Neural crest cell (in vitro differentiated cells): ENCODE measurements around the gene ACTR8. TPM values are rescaled to one million over a fixed set of nuclear protein-coding genes. Genes with fewer than 3 reads are reported as not detected.

ENCODE experiments used
- DNase-seq: peaks from one replicate; pipeline ENCODE4 v3.0.0; 2021; ENCODE audit warnings: low read depth, mixed read lengths, low spot score
- H3K27ac Mint-ChIP-seq: one replicate; pipeline ENCODE4 v1.8.0; 2021; ENCODE audit warnings: mild to moderate bottlenecking, mixed read lengths; ENCODE audit not compliant: unreplicated experiment
- H3K27me3 Mint-ChIP-seq: 2 replicates; pipeline ENCODE4 v1.8.0; 2021; ENCODE audit warnings: low read depth, mild to moderate bottlenecking, mixed read lengths
- H3K36me3 Mint-ChIP-seq: 2 replicates; pipeline ENCODE4 v1.8.0; 2021; ENCODE audit warnings: low read depth, mild to moderate bottlenecking, mixed read lengths
- H3K4me1 Mint-ChIP-seq: 2 replicates; pipeline ENCODE4 v1.8.0; 2021; ENCODE audit warnings: mixed read lengths
- H3K4me3 Mint-ChIP-seq: one replicate; pipeline ENCODE4 v1.8.0; 2021; ENCODE audit warnings: mild to moderate bottlenecking, mixed read lengths
- H3K9me3 Mint-ChIP-seq: 2 replicates; pipeline ENCODE4 v1.8.0; 2021; ENCODE audit warnings: mixed read lengths
- total RNA-seq: library from RNA; stranded (reverse); gene quantifications from 2 replicates; pipeline ENCODE4 v1.2.1, GENCODE V29; 2021
- TF ChIP-seq, protein P1 (sequence below): fragments of 200-600 bp; sonication (generic); conservative IDR thresholded peaks from 2 replicates; pipeline ENCODE4 v1.5.0; 2021; ENCODE audit warnings: antibody characterized with exemption, mild to moderate bottlenecking

ACTR8 gene
- total RNA-seq, 1 donor from 2014 or later: 49.9 TPM

DNA sequence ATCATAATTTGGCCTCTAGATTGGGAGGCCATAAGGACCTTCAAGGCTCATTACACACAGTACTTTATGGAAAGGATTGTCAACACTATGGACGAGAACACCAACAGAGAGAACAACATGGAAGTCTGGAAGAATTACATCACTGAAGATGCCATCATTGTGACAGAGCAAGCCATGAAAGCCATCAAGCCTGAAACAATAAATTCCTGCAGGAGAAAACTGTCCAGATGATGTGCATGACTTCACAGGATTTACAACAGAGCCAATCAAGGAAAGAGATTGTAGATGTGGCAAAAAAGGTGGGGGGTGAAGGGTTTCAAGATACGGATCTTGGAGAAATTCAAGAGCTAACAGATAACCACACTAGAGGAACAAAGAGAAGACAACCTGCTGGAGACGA lies 19.7 kb downstream of the ACTR8 start:
- TF ChIP-seq, protein P1, sequence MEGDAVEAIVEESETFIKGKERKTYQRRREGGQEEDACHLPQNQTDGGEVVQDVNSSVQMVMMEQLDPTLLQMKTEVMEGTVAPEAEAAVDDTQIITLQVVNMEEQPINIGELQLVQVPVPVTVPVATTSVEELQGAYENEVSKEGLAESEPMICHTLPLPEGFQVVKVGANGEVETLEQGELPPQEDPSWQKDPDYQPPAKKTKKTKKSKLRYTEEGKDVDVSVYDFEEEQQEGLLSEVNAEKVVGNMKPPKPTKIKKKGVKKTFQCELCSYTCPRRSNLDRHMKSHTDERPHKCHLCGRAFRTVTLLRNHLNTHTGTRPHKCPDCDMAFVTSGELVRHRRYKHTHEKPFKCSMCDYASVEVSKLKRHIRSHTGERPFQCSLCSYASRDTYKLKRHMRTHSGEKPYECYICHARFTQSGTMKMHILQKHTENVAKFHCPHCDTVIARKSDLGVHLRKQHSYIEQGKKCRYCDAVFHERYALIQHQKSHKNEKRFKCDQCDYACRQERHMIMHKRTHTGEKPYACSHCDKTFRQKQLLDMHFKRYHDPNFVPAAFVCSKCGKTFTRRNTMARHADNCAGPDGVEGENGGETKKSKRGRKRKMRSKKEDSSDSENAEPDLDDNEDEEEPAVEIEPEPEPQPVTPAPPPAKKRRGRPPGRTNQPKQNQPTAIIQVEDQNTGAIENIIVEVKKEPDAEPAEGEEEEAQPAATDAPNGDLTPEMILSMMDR: no peak
- Mint-ChIP-seq H3K36me3 (peaks cover 15% of the 10 kb centered on the region), H3K4me3 (no peak overlapping the region), H3K27me3 (no peaks in the 10 kb centered on the region), H3K4me1 (no peaks in the 10 kb centered on the region), H3K9me3 (no peaks in the 10 kb centered on the region), H3K27ac (no peak overlapping the region)
- DNase-seq: no peak

DNA sequence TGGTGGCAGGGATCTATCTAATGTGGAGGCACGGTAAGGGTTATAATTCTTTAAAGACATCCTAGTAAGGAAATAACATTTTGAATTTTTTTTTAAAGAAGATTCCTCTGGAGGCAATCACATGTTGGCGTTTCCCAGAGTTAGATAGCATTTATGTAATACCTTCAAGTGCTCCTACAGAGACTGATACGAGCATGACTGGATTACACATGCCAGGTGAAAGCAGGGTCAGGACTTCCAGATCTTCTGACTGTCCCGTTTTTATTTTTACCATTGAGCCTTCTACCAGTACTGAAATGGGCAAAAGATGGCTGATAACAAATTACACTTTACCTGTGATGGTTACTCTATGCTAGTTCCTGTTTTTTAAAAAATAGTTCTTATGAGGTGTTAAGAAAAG lies 21.8 kb downstream of the ACTR8 start:
- H3K36me3 Mint-ChIP-seq: peaks cover 15% of the 10 kb centered on the region
- H3K27me3 Mint-ChIP-seq: no peaks in the 10 kb centered on the region
- no peak for DNase-seq
- TF ChIP-seq, protein P1: no peak
- no peaks in the 10 kb centered on the region for H3K4me1 Mint-ChIP-seq
- H3K9me3 Mint-ChIP-seq: no peaks in the 10 kb centered on the region
- no peak overlapping the region for H3K27ac Mint-ChIP-seq
- no peak overlapping the region for H3K4me3 Mint-ChIP-seq

DNA sequence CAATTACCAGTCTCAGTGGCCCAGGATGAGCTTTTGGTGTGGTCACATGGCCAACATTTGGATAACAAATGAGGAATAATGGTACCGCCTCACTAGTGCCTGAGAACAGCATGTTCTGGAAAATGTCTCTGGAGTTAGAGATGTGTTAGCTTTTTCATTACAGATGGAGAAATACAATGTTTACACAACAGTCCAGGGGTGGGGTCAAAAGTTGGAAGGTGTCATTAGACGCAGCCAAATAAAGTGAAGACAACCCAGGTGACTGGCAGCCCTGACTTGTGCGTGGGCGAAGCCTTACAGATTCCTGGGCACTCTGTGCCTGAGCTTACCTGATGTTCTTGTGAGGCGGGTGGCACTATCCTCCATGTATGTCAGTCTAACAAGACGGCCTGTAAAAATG lies 22.8 kb downstream of the ACTR8 start:
- H3K4me3 Mint-ChIP-seq: no peak overlapping the region
- H3K27ac Mint-ChIP-seq: no peak overlapping the region
- no peaks in the 10 kb centered on the region for H3K27me3 Mint-ChIP-seq
- DNase-seq: no peak
- TF ChIP-seq, protein P1: no peak
- no peaks in the 10 kb centered on the region for H3K4me1 Mint-ChIP-seq
- no peaks in the 10 kb centered on the region for H3K9me3 Mint-ChIP-seq
- H3K36me3 Mint-ChIP-seq: peaks cover 12% of the 10 kb centered on the region

DNA sequence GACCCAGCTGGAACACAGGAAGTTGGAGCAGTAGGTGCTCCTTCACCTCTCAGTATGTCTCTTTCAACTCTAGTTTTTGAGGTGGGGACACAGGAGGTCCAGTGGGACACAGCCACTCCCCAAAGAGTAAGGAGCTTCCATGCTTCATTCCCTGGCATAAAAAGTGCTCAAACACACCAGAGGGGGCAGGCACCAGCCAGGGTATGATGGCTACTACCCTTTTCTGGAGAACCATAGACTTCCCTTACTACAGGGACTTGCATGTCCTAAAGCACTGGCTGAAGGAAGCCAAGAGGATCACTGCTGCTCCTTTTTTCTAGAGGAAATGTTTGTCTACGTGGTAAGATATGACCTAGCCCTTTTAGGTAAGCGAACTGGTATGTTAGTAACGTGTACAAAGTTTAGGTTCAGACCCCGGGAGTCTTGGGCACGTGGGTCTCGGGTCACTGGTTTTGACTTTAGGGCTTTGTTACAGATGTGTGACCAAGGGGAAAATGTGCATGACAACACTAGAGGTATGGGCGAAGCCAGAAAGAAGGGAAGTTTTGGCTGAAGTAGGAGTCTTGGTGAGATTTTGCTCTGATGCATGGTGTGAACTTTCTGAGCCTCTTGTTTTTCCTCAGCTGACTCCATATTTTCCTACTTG lies 23.7 kb downstream of the ACTR8 start:
- H3K27me3 Mint-ChIP-seq: no peaks in the 10 kb centered on the region
- H3K27ac Mint-ChIP-seq: peak overlapping the region; percentile 60
- H3K36me3 Mint-ChIP-seq: peaks cover 10% of the 10 kb centered on the region
- DNase-seq: no peak
- H3K4me3 Mint-ChIP-seq: no peak overlapping the region
- no peaks in the 10 kb centered on the region for H3K4me1 Mint-ChIP-seq
- H3K9me3 Mint-ChIP-seq: no peaks in the 10 kb centered on the region
- TF ChIP-seq, protein P1: no peak

DNA sequence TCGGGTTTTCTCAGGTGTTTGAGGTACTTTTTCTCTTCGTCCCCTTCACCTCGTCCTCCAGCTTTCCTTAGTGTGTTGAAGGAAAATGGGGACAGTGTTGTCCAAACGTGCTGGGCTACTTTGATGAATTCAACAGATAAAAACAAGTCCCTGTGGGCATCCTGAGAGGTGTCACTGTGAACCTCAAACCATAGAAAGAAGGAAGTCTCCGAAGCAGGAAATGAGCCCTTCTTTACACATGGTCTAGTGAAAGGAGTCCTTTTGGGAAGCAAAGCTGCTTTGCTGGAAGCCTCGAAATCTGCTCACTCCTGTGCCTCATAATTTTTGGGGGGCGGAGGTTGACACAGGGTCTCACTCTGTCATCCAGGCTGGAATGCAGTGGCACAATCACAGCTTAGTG lies 25.0 kb downstream of the ACTR8 start:
- Mint-ChIP-seq H3K4me3 (no peak overlapping the region), H3K36me3 (peaks cover 5% of the 10 kb centered on the region), H3K27me3 (no peaks in the 10 kb centered on the region), H3K27ac (no peak overlapping the region), H3K4me1 (no peaks in the 10 kb centered on the region), H3K9me3 (no peaks in the 10 kb centered on the region)
- DNase-seq: no peak
- TF ChIP-seq, protein P1: no peak
